Skeletal muscle tissue (tissue), 4 donors: ENCODE measurements around the gene CRY2. TPM values are rescaled to one million over a fixed set of nuclear protein-coding genes. Genes with fewer than 3 reads are reported as not detected.
A peak's percentile ranks its signal among the peaks of the same experiment; 100 is the strongest.

Experiments used
- H3K27ac ChIP-seq: one replicate; pipeline ENCODE4 v1.7.0; 2013; ENCODE audit warnings: mild to moderate bottlenecking, low read depth, low read length, inconsistent platforms
- H3K27me3 ChIP-seq, 3 donors: one replicate each; pipeline ENCODE4 v1.7.0; 2013; ENCODE audit warnings: low read length in 3 of 3; ENCODE audit not compliant: control insufficient read depth in 3 of 3, insufficient read depth in 3 of 3
- H3K36me3 ChIP-seq, 3 donors: one replicate each; pipeline ENCODE4 v1.7.0; 2013; ENCODE audit warnings: low read length in 3 of 3; ENCODE audit not compliant: control insufficient read depth in 3 of 3, insufficient read depth in 3 of 3
- H3K4me1 ChIP-seq, 3 donors: one replicate each; pipeline ENCODE4 v1.7.0; 2013; ENCODE audit warnings: low read length in 3 of 3, mild to moderate bottlenecking in 3 of 3; ENCODE audit not compliant: control insufficient read depth in 3 of 3, insufficient read depth in 3 of 3
- H3K4me3 ChIP-seq, 3 donors: one replicate each; pipeline ENCODE4 v1.7.0; 2013; ENCODE audit warnings: low read length in 3 of 3
- H3K9ac ChIP-seq, 3 donors: one replicate each; pipeline ENCODE4 v1.7.0; 2013; ENCODE audit warnings: low read length in 3 of 3, mild to moderate bottlenecking in 3 of 3, moderate library complexity in 2 of 3, low read depth in 1 of 3
- H3K9me3 ChIP-seq, 3 donors: one replicate each; pipeline ENCODE4 v1.7.0; 2013; ENCODE audit warnings: low read length in 3 of 3; ENCODE audit not compliant: control insufficient read depth in 3 of 3
- total RNA-seq: library from RNA; depleted of rRNA; stranded (reverse); fragments of >200 nt; gene quantifications from one replicate; pipeline ENCODE4 v1.2.3, GENCODE V29; 2014
- donor health status: Osteomylitis.

Gene CRY2
- total RNA-seq, 1 donor from 2014 or later: 37.6 TPM

DNA sequence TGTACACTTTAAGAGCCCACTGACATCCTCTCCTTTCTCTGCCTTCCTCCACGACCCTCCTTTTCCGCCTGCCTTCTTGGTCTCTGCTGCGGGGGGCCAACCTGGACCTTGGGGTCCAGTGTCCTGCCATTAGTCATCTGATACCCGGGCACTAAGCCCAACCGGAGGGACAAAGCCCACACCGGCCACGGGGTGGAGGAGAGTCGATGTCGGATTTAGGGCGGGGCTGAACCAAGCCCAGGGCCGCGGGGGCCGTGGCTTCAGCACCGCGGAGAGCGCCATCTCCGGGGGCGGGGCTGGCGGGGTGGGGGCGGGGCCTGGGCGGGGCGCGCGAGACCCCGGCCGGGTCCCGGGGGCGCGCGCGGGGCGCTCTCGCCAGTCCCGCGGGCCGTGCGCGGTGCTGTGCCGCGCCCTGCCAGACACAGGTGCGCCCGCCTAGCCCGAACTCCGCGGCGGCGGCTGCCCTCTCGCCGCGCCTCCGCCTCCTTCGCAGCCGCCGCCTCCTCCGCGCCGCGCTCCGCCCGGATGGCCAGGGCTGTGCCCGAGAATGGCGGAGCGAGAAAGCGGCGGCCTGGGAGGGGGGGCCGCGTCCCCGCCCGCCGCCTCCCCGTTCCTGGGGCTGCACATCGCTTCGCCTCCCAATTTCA is 38.1 kb downstream of the CRY2 start, which contains the start of gene MAPK8IP1:
MAPK8IP1 (plus strand) TSS at position 378 of the 647 bp plus-strand sequence; CDS start at position 548, 170 bp downstream.
- H3K9me3 ChIP-seq: no peaks in the 10 kb centered on the region
- no peak within 1 kb of the TSS for H3K27ac ChIP-seq
- H3K4me3 ChIP-seq: peak within 1 kb of the TSS in 2 of 3 donors; percentile 45 to 52
- no peaks in the 10 kb centered on the region for H3K27me3 ChIP-seq
- H3K9ac ChIP-seq: peak within 1 kb of the TSS in 1 of 3 donors; percentile 50
- H3K36me3 ChIP-seq: peaks cover 23 to 26% (median 23%) of the 10 kb centered on the region in 3 donors
- H3K4me1 ChIP-seq: peaks cover 13 to 17% (median 17%) of the 10 kb centered on the region in 3 donors

DNA sequence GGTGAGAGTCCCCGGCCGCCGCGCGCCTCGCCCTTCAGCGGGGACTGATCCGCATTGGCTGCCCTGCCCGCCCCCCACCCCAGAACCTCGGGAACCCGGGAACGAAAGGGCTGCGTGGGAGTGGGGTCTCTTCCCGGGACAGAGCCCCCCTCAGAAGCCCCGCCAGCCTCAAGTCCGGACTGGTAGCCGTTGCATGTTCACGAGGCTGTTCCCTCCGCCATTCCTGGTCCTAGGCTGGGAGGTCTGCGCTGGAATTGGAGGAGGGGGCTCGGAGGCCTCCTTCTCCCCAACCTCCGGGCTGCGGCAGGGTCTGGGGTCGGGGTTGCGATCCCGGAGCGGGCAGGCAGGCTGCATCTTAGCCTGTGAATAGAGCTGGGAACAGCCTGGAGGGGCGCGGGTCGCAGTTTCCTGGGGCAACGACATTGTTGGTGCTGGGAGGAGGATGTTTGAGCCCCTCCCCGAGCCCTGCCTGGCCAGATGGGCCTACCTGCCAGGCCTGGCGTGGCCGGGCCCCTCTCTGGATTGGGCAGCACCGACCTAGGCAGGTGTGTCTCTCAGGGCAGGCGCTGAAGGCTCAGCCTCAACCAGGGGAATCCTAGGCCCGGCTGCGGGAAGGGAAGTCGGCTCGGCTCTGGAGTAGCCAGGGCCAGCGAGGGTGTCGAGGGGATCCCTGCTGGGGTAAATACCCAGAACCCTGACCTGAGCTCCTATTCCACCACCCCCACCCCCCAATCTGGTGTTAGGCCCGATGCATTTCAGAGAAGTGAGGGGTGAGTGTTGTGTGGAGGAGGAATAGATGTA is 38.8 kb downstream of the CRY2 start:
- H3K4me1 ChIP-seq: peaks cover 7 to 10% (median 10%) of the 10 kb centered on the region in 3 donors
- no peaks in the 10 kb centered on the region for H3K9me3 ChIP-seq
- H3K9ac ChIP-seq: peak overlapping the region in 1 of 3 donors; percentile 50
- H3K27me3 ChIP-seq: no peaks in the 10 kb centered on the region
- H3K27ac ChIP-seq: no peak overlapping the region
- H3K4me3 ChIP-seq: peak overlapping the region in 2 of 3 donors; percentile 36 to 52
- H3K36me3 ChIP-seq: peaks cover 15 to 19% (median 16%) of the 10 kb centered on the region in 3 donors

DNA sequence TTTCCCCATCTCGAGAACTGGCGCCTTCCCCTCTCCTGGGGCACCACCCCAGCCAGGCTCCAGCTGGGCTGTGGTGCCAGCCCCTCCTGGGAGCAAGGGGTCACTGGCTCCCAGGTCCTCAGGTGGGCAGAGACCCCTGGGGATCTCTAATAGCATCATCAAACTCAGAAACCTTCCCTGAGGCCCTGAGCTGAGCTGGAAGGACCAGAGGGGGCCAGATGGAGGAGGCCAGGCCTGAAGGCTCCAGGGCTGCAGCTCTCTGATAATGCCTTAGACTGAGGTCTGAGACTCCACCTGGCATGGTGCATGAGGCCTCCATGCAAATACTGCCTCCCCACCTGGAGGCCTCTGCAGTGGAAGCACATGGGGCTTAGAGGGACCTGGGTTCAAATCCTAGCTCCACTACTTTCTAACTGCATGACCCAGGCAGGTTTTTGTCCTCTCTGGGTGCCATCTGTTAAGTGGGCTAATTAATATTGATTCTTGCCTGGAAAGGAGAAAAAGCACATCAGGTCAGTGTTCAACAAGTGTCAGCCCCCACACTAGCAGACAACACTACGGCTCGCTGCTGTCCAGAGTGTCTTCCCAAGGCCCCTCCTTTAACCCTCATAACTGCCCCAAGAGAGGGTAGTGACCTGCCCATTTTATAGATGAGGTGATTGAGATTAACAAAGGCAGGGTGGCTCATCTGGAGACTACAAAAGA is 39.7 kb downstream of the CRY2 start:
- no peak overlapping the region for H3K4me3 ChIP-seq
- peaks cover 7 to 11% (median 7%) of the 10 kb centered on the region in 3 donors for H3K36me3 ChIP-seq
- no peak overlapping the region for H3K27ac ChIP-seq
- H3K27me3 ChIP-seq: no peaks in the 10 kb centered on the region
- H3K9me3 ChIP-seq: no peaks in the 10 kb centered on the region
- no peak overlapping the region for H3K9ac ChIP-seq
- H3K4me1 ChIP-seq: peaks cover 3 to 5% (median 5%) of the 10 kb centered on the region in 3 donors

DNA sequence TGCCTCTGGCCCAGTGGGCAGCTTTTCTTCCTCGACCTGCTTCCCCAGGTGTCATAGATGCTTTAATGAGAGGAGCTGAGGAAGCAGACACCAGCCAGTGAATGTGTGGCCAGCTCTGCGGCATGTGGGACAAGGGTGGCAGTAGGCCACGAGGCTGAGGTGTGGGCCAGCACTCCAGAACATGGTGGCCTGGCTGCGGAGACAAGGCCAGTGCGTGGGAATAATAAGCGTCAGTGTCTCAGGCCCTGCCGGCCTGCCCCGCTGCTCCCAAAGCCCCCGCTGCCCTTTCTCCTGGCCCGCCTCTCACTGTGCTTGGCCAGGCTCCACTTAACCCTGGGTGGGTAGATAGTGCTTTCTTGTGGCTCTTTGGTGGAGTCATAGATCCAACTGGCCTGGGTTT is 40.3 kb downstream of the CRY2 start:
- H3K27me3 ChIP-seq: no peaks in the 10 kb centered on the region
- peaks cover 1 to 4% (median 2%) of the 10 kb centered on the region in 3 donors for H3K36me3 ChIP-seq
- H3K4me3 ChIP-seq: no peak overlapping the region
- H3K9ac ChIP-seq: no peak overlapping the region
- no peaks in the 10 kb centered on the region for H3K9me3 ChIP-seq
- H3K4me1 ChIP-seq: peaks cover 3 to 5% (median 5%) of the 10 kb centered on the region in 3 donors
- no peak overlapping the region for H3K27ac ChIP-seq

DNA sequence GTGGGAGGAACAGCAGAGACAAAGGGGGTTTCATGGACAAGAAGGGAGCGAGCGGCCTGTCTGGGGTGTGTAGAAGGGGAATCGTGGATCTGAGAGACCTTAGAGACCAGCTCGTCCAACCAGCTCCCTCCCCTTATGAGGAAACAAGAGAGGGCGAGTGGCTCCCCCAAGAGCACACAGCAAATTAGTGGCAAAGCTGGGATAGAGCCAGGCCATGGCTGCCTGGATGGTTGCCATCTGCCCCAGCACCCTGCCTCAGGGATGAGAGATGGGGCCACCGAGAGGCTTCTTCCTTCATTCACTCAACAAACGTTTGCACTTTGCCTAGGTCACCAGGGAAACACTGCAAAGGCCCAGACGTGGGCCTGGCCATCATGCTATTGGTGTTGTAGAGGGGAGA is 42.3 kb downstream of the CRY2 start:
- H3K4me1 ChIP-seq: peaks cover 3 to 5% (median 5%) of the 10 kb centered on the region in 3 donors
- H3K9me3 ChIP-seq: no peaks in the 10 kb centered on the region

DNA sequence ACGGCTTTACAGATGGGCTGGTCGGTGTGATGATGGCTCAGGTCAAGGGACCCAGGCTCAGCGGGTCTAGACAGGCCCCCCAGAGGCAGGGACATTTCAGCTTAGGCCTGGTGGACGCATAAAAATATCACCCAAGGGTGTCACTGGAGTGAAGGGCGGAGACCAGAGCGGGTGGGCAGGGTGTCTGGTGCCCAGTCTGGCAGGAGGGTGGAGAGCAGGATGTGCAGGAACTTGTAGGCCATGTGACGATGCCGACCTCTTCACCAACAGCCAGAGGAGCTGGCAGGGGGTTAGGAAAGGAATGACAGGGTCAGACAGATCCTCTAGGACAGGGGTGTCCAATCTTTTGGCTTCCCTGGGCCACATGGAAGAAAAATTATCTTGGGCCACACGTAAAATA is 42.7 kb downstream of the CRY2 start:
- H3K27ac ChIP-seq: no peak overlapping the region
- no peaks in the 10 kb centered on the region for H3K36me3 ChIP-seq
- H3K27me3 ChIP-seq: peaks cover 0 to 2% (median 0%) of the 10 kb centered on the region in 3 donors
- H3K4me1 ChIP-seq: peaks cover 3% of the 10 kb centered on the region in 3 donors
- H3K9me3 ChIP-seq: no peaks in the 10 kb centered on the region
- no peak overlapping the region for H3K4me3 ChIP-seq
- no peak overlapping the region for H3K9ac ChIP-seq

More for the DNA sequence above, 42.3 kb downstream of the CRY2 start:
- Histone ChIP-seq H3K9ac (no peak overlapping the region), H3K27me3 (peaks cover 0 to 2% (median 0%) of the 10 kb centered on the region in 3 donors), H3K36me3 (no peaks in the 10 kb centered on the region), H3K4me3 (no peak overlapping the region), H3K27ac (no peak overlapping the region)

DNA sequence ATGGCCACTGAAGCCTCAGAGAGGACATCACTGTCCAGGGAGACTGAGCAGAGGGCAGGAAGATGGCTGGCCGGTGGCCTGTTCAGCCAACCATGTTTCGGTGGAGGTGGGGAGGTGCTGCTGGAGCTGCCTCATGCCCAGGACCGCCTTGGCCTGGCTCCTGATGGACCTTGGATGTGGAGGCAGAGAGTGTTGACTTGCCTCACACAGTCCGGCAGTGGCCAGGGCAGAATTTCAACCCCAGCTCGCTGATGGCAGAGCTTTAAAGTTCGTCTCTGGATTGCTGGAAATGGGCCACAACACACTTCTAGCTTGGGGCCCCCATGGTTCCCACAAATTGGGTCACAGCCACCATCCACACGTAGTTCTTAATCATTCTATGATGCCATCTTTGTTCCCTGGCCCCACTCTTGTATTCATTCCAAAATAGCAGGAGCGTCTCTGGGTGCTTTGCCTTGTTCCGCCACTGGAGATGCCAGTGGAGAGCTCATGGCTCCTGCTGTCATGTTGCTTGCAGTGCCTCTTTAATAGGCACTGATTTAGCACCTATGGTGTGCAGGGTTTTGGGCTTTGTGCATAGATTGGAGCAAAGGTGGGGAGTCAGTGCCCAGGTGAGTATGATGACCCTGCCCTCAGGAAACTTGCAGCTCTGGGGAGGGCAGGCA is 43.7 kb downstream of the CRY2 start:
- Histone ChIP-seq H3K9me3 (no peaks in the 10 kb centered on the region), H3K27me3 (peaks cover 0 to 2% (median 0%) of the 10 kb centered on the region in 3 donors), H3K9ac (no peak overlapping the region), H3K4me3 (no peak overlapping the region), H3K4me1 (peaks cover 0 to 3% (median 1%) of the 10 kb centered on the region in 3 donors), H3K36me3 (no peaks in the 10 kb centered on the region), H3K27ac (no peak overlapping the region)

DNA sequence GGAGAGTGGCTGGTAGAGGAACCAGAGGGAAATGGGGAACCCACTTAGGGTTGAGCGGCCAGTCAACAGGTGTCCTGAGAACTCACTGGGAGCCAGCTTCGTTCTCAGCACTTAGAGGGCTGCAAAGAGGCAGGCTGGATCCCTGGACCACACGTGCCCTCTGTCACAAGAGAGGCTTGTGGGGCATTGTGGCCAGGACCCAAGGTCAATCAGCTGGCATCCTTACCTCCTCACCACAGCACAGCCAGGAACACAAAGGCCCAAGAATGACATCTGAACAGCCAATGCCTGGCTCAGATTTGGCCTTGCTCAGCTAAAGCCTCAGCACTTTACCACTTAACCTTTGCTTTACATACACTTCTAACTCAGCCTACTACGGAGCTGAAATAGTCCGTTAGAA is 45.6 kb downstream of the CRY2 start:
- Histone ChIP-seq H3K4me3 (no peak overlapping the region), H3K27ac (no peak overlapping the region), H3K27me3 (peaks cover 5 to 11% (median 8%) of the 10 kb centered on the region in 3 donors), H3K36me3 (no peaks in the 10 kb centered on the region), H3K9me3 (no peaks in the 10 kb centered on the region), H3K9ac (no peak overlapping the region), H3K4me1 (peaks cover 5 to 14% (median 10%) of the 10 kb centered on the region in 3 donors)

DNA sequence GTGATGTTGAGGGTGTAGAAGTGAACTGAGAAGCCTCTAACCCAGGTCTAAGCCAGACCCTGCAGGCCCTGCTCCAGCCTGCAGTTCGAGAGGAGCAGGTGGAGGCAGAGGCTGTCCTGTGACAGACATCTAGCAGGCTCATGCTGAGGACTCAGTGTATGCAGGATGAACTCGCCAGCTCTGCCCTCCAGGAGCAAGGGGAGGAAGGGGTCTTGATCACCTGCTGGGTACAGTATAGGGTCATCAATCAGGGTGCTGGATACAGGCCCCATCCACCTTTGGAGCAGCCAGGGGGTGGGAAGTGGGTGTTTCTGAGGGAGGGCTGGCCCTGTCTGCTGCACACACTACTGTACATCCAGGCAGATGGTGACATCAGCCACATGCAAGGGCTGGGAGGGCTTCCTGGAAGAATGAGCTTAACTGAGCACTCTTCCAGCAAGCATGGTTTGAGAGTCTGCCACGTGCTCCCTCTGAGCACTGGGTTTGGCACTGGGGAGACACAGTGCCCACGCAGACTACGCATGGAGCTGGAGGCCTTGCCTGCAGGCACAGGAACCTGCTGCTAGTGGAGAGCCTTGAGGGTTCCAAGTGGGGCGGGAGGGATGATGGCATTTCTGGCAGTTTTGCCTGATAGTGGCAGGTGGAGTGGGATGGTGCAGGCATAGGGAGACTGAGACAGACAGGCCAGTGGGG is 47.4 kb downstream of the CRY2 start:
- Histone ChIP-seq H3K4me3 (no peak overlapping the region), H3K36me3 (no peaks in the 10 kb centered on the region), H3K27ac (no peak overlapping the region), H3K27me3 (peaks cover 20 to 26% (median 22%) of the 10 kb centered on the region in 3 donors), H3K9ac (no peak overlapping the region), H3K4me1 (peaks cover 12 to 20% (median 20%) of the 10 kb centered on the region in 3 donors), H3K9me3 (no peaks in the 10 kb centered on the region)
